GM10266 (cell line): ENCODE data around the gene GBP7.

Source experiments
- DNase-seq: peaks from one replicate; pipeline ENCODE4 v3.0.0; 2012; ENCODE audit errors: extremely low spot score
- TF ChIP-seq, protein P1 (sequence below): IDR thresholded peaks from 2 replicates; pipeline ENCODE4 v1.5.1; 2012; ENCODE audit warnings: mild to moderate bottlenecking, low read depth; ENCODE audit not compliant: control insufficient read depth, insufficient read depth; ENCODE audit errors: missing control alignments

The GBP7 gene

DNA sequence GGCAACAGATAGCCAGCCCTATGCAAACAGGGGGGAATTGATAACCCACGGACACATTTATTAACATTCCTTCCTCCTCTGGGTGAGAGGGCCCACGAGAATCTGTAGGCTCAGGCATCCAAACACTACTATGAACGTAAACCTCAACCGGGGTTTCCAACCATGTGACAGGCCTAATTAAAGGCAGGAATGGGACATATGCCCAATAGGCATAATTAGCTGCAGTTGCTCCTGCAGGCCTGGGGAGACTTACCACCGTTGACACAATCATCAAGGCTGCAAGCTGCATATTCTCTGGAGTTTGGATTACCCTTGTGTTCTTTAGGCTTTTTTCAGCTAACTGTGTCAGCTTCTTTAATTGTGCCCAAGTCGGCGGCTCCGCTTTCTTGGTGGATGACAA, 88.6 kb downstream of the GBP7 start:
- TF ChIP-seq, protein P1, sequence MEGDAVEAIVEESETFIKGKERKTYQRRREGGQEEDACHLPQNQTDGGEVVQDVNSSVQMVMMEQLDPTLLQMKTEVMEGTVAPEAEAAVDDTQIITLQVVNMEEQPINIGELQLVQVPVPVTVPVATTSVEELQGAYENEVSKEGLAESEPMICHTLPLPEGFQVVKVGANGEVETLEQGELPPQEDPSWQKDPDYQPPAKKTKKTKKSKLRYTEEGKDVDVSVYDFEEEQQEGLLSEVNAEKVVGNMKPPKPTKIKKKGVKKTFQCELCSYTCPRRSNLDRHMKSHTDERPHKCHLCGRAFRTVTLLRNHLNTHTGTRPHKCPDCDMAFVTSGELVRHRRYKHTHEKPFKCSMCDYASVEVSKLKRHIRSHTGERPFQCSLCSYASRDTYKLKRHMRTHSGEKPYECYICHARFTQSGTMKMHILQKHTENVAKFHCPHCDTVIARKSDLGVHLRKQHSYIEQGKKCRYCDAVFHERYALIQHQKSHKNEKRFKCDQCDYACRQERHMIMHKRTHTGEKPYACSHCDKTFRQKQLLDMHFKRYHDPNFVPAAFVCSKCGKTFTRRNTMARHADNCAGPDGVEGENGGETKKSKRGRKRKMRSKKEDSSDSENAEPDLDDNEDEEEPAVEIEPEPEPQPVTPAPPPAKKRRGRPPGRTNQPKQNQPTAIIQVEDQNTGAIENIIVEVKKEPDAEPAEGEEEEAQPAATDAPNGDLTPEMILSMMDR, result no peak
- DNase-seq, result no peak

DNA sequence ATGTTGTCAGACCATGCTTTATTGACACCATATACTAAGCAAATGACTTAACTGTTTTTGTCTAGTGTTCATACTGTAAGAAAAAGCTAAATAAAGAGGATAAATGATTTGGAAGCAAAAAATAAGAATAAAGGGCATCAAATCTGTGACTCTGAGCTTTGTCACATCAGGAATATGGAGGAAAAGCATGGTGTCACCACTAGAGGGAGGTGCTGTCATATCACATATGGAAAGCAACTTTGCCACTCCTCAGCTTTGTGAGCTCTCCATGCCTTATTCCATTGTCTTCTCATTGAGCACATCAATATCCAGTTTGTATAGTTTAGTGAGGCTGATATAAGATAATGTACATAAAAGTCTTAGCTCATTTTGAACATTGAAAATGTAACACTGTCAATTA, 90.0 kb downstream of the GBP7 start:
- TF ChIP-seq, protein P1, result peak; percentile 49
- DNase-seq, result peak; percentile 22
